HepG2 (cell line): Measurements from ENCODE around the gene RBM44. TPM values are rescaled to one million over a fixed set of nuclear protein-coding genes. Genes with fewer than 3 reads are reported as not detected.
A peak's percentile ranks its signal among the peaks of the same experiment; 100 is the strongest.
"Not testable (repeated sequence)": the region's sequence is repeated elsewhere in the genome, so short reads cannot be mapped to it uniquely, and the experiment has no call there.

ENCODE experiments used
- ATAC-seq: fragments of 200-7000 bp; cut with Tn5 transposase; 3 replicates; pipeline ENCODE4 v1.9.1; 2020; ENCODE audit warnings: mild to moderate bottlenecking, moderate library complexity
- BruUV-seq: library from RNA; stranded (reverse); fragments of 400-500 nt; replicated peaks from 2 replicates; lab custom pipeline; 2021; lab: Mats Ljungman, UMichigan
- CTCF ChIA-PET: fragments of 300-600 bp; formaldehyde crosslinking; extraction: SDS; loops from one replicate; lab custom pipeline; 2021; ENCODE audit warnings: low total read pairs, inconsistent platforms, low intra/inter-chr PET ratio; lab: Yijun Ruan, JAX
- POLR2A ChIA-PET: fragments of 350-600 bp; sonication (Branson Sonifier 250); formaldehyde crosslinking; loops from one replicate; lab custom pipeline; 2020; ENCODE audit warnings: antibody characterized with exemption, inconsistent platforms; lab: Yijun Ruan, JAX
- DNase-seq: peaks from one replicate; pipeline ENCODE4 v3.0.0-alpha.2; 2015; ENCODE audit warnings: low spot score
- FAIRE-seq: peaks from 3 replicates; lab custom pipeline; 2011; peaks lifted over from hg19 to GRCh38; lab: Jason Lieb, UNC
- H2AFZ ChIP-seq: one replicate; pipeline ENCODE4 v1.6.1; 2011; ENCODE audit warnings: low read length, inconsistent platforms
- H3K27ac ChIP-seq: fragments of 300-600 bp; 3 replicates; pipeline ENCODE4 v1.8.0; 2011; ENCODE audit warnings: mixed run types, mild to moderate bottlenecking, mixed read lengths, low read length, inconsistent platforms; ENCODE audit not compliant: insufficient read depth; ENCODE audit errors: extremely low read length
- H3K27me3 ChIP-seq, 2 experiments: fragments of 200-600 bp in 1 of 2; 2 replicates in 1 of 2; 3 replicates in 1 of 2; pipeline versions ENCODE4 v1.6.0 to v1.8.0; 2011; ENCODE audit warnings: low read length in 2 of 2, mild to moderate bottlenecking in 2 of 2, moderate library complexity in 2 of 2, inconsistent platforms in 1 of 2; ENCODE audit not compliant: insufficient read depth in 2 of 2, control insufficient read depth in 1 of 2
- H3K36me3 ChIP-seq, 2 experiments: fragments of 200-600 bp in 1 of 2; replicated peaks in 1 of 2; 2 replicates in 1 of 2; 3 replicates in 1 of 2; pipeline versions ENCODE4 v1.5.1 to v1.8.0; 2011; ENCODE audit warnings: low read length in 2 of 2, inconsistent platforms in 1 of 2; ENCODE audit not compliant: insufficient read depth in 2 of 2, control insufficient read depth in 1 of 2
- H3K4me1 ChIP-seq: 2 replicates; pipeline ENCODE4 v1.5.1; 2012; ENCODE audit warnings: low read length, inconsistent platforms; ENCODE audit not compliant: insufficient read depth
- H3K4me2 ChIP-seq: 2 replicates; pipeline ENCODE4 v1.6.0; 2011; ENCODE audit warnings: low read depth, low read length, inconsistent platforms
- H3K4me3 ChIP-seq, 3 experiments: fragments of 200-600 bp in 1 of 3; sonication (generic), shearing (Covaris generic) in 1 of 3; replicated peaks in 1 of 3; 2 replicates each; pipeline ENCODE4 v1.5.1; 2011 to 2016; ENCODE audit warnings: low read length in 3 of 3, inconsistent platforms in 2 of 3, low read depth in 2 of 3, mild to moderate bottlenecking in 2 of 3, control low read depth in 1 of 3, mixed read lengths in 1 of 3; ENCODE audit not compliant: insufficient read depth in 1 of 3
- H3K79me2 ChIP-seq: one replicate; pipeline ENCODE4 v1.6.1; 2011; ENCODE audit warnings: low read length, inconsistent platforms; ENCODE audit not compliant: insufficient read depth
- H3K9ac ChIP-seq: 2 replicates; pipeline ENCODE4 v1.6.0; 2011; ENCODE audit warnings: mild to moderate bottlenecking, low read depth, low read length, inconsistent platforms; ENCODE audit not compliant: insufficient read depth
- H3K9me3 ChIP-seq: 2 replicates; pipeline ENCODE4 v1.5.1; 2012; ENCODE audit warnings: mild to moderate bottlenecking, low read length
- H4K20me1 ChIP-seq: 2 replicates; pipeline ENCODE4 v1.6.0; 2011; ENCODE audit warnings: inconsistent platforms, mild to moderate bottlenecking, low read length, moderate library complexity; ENCODE audit not compliant: insufficient read depth
- FOSL1 ChIP-seq: sonication (generic); formaldehyde crosslinking; IDR thresholded peaks from 2 replicates; pipeline ENCODE4 v1.9.0; 2021; ENCODE audit warnings: missing genetic modification reagents, borderline replicate concordance
- NR2C2 ChIP-seq: sonication (generic); formaldehyde crosslinking; IDR thresholded peaks from 2 replicates; pipeline ENCODE4 v1.4.0; 2020; ENCODE audit warnings: missing genetic modification reagents, mild to moderate bottlenecking, moderate library complexity, borderline replicate concordance
- YEATS2 ChIP-seq: sonication (generic); formaldehyde crosslinking; IDR thresholded peaks from 2 replicates; pipeline ENCODE4 v1.4.0; 2020; ENCODE audit warnings: missing genetic modification reagents, borderline replicate concordance
- ZKSCAN1 ChIP-seq: fragments of 150-350 bp; IDR thresholded peaks from 2 replicates; pipeline ENCODE4 v1.6.1; 2014; ENCODE audit warnings: low read length
- ZMYM2 ChIP-seq: sonication (generic); formaldehyde crosslinking; IDR thresholded peaks from 2 replicates; pipeline ENCODE4 v1.8.0; 2022; ENCODE audit warnings: mild to moderate bottlenecking, missing genetic modification reagents
- ZNF777 ChIP-seq: sonication (generic); formaldehyde crosslinking; IDR thresholded peaks from 2 replicates; pipeline ENCODE4 v1.4.0; 2020; ENCODE audit warnings: missing genetic modification reagents
- WGBS: methylation state at CpG from one replicate; pipeline ENCODE4 v1.1.6; 2017; ENCODE audit warnings: low lambda C conversion rate; 5-methylcytosine and 5-hydroxymethylcytosine counted together
- in situ Hi-C: cut with HindIII; loops from 2 replicates; pipeline ENCODE4 v1.10.0; 2017; ENCODE audit warnings: low pct_unique_long_range_greater_than_20kb; ENCODE audit not compliant: extremely low pct_ligation_motif_present
- intact Hi-C: fragments of 100-400 bp; cut with micrococcal nuclease; formaldehyde crosslinking; loops from one replicate; pipeline ENCODE4 v1.10.0; 2022; ENCODE audit not compliant: unreplicated experiment
- polyA plus RNA-seq, 8 experiments: library from polyadenylated mRNA; depleted of rRNA in 3 of 8; stranded (reverse) in 7 of 8; unstranded in 1 of 8; fragments of >200 nt; fragmentation: Illumina TruSeq in 4 of 8; extraction: Trizol in 4 of 8; gene quantifications; 2 replicates each; pipeline versions ENCODE4 v1.2.1 to v1.2.3, GENCODE V29; 2011 to 2016; ENCODE audit warnings: low read depth in 4 of 8, missing spikeins in 1 of 8, mixed read lengths in 1 of 8; ENCODE audit not compliant: insufficient read depth in 1 of 8
- total RNA-seq, 5 experiments: library from RNA; depleted of rRNA; stranded (reverse); fragments of >200 nt; fragmentation: Illumina TruSeq; extraction: Trizol; gene quantifications; 2 replicates each; pipeline ENCODE4 v1.2.3, GENCODE V29; 2016; ENCODE audit warnings: low read depth in 1 of 5
- TF ChIP-seq, protein P1 (sequence below): sonication (generic); formaldehyde crosslinking; IDR thresholded peaks from 2 replicates; pipeline ENCODE4 v1.4.0; 2020; ENCODE audit warnings: missing genetic modification reagents
- TF ChIP-seq, protein P2 (sequence below): sonication (generic); formaldehyde crosslinking; IDR thresholded peaks from 2 replicates; pipeline ENCODE4 v1.4.0; 2020; ENCODE audit warnings: missing genetic modification reagents

RBM44 gene
- total and polyA plus RNA-seq, 2 of the 13 experiments (the other 11 are each of a cell fraction or from before 2014, with no cell fraction given): 0.13 to 0.50 TPM

DNA sequence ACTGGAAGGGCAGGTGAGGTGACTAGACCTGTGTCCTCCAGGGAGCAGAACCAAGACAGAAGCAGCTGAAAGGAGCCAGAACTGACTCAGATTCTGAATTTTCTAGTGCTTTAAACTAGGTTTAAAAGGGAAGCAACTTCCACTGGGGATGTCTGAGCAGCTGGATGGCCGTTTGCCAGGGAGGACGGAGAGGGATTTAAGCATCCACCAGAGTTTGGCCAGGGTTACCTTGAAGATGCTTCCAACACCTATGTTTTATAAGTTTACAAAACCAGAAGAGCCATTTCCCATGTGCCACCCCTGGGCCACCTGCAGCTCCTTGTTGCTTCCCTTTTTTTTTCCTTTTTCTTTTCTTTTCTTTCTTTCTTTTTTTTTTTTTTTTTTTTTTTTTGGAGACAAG, 48.6 kb upstream of the RBM44 start (continued):
- TF ChIP-seq, protein P1, sequence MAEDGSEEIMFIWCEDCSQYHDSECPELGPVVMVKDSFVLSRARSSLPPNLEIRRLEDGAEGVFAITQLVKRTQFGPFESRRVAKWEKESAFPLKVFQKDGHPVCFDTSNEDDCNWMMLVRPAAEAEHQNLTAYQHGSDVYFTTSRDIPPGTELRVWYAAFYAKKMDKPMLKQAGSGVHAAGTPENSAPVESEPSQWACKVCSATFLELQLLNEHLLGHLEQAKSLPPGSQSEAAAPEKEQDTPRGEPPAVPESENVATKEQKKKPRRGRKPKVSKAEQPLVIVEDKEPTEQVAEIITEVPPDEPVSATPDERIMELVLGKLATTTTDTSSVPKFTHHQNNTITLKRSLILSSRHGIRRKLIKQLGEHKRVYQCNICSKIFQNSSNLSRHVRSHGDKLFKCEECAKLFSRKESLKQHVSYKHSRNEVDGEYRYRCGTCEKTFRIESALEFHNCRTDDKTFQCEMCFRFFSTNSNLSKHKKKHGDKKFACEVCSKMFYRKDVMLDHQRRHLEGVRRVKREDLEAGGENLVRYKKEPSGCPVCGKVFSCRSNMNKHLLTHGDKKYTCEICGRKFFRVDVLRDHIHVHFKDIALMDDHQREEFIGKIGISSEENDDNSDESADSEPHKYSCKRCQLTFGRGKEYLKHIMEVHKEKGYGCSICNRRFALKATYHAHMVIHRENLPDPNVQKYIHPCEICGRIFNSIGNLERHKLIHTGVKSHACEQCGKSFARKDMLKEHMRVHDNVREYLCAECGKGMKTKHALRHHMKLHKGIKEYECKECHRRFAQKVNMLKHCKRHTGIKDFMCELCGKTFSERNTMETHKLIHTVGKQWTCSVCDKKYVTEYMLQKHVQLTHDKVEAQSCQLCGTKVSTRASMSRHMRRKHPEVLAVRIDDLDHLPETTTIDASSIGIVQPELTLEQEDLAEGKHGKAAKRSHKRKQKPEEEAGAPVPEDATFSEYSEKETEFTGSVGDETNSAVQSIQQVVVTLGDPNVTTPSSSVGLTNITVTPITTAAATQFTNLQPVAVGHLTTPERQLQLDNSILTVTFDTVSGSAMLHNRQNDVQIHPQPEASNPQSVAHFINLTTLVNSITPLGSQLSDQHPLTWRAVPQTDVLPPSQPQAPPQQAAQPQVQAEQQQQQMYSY (CRISPR knock-in tag): no peak
- TF ChIP-seq NR2C2 (CRISPR knock-in tag): no peak
- no peak for TF ChIP-seq ZMYM2 (CRISPR knock-in tag)
- TF ChIP-seq YEATS2 (CRISPR knock-in tag): no peak
- no peak for TF ChIP-seq FOSL1 (CRISPR knock-in tag)
- no peak for TF ChIP-seq ZNF777 (CRISPR knock-in tag)
- no peak for TF ChIP-seq ZKSCAN1

DNA sequence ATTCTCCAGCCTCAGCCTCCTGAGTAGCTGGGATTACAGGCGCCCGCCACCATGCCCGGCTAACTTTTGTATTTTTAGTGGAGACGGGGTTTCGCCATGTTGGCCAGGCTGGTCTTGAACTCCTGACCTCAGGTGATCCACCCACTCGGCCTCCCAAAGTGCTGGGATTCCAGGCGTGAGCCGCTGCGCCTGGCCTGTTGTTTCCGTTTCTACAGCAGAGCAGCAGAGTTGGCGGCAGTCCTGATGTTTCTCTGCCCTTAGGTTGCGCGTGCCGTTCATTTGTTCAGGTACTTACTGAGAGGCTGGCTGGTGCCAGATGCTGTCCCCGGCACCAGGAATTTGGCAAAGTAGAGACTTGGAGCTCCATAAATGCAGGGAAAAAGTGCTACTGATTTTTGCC, 48.1 kb upstream of the RBM44 start:
- not testable (repeated sequence) for FAIRE-seq, H3K79me2 ChIP-seq
- H3K36me3 ChIP-seq: peaks cover 29 to 61% of the 10 kb centered on the region in 2 experiments

More for the DNA sequence above, 48.1 kb upstream of the RBM44 start:
- 96% methylated on average over 15 of the region's 15 CpGs for whole genome bisulfite sequencing
- H3K9me3 ChIP-seq, DNase-seq, H3K4me1 ChIP-seq, H2AFZ ChIP-seq, H3K27me3 ChIP-seq, H4K20me1 ChIP-seq, intact Hi-C loops, ATAC-seq, BruUV-seq, H3K4me2 ChIP-seq, in situ Hi-C loops, H3K4me3 ChIP-seq, CTCF ChIA-PET, POLR2A ChIA-PET, H3K9ac ChIP-seq, H3K27ac ChIP-seq: not testable (repeated sequence)
- TF ChIP-seq, protein P2, sequence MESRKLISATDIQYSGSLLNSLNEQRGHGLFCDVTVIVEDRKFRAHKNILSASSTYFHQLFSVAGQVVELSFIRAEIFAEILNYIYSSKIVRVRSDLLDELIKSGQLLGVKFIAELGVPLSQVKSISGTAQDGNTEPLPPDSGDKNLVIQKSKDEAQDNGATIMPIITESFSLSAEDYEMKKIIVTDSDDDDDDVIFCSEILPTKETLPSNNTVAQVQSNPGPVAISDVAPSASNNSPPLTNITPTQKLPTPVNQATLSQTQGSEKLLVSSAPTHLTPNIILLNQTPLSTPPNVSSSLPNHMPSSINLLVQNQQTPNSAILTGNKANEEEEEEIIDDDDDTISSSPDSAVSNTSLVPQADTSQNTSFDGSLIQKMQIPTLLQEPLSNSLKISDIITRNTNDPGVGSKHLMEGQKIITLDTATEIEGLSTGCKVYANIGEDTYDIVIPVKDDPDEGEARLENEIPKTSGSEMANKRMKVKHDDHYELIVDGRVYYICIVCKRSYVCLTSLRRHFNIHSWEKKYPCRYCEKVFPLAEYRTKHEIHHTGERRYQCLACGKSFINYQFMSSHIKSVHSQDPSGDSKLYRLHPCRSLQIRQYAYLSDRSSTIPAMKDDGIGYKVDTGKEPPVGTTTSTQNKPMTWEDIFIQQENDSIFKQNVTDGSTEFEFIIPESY (CRISPR knock-in tag): 0 out of 2 replicates have a peak, but pooled peaks have one; percentile 23
